ENCODE measurements around the gene CYP4F3.

Gene CYP4F3

DNA sequence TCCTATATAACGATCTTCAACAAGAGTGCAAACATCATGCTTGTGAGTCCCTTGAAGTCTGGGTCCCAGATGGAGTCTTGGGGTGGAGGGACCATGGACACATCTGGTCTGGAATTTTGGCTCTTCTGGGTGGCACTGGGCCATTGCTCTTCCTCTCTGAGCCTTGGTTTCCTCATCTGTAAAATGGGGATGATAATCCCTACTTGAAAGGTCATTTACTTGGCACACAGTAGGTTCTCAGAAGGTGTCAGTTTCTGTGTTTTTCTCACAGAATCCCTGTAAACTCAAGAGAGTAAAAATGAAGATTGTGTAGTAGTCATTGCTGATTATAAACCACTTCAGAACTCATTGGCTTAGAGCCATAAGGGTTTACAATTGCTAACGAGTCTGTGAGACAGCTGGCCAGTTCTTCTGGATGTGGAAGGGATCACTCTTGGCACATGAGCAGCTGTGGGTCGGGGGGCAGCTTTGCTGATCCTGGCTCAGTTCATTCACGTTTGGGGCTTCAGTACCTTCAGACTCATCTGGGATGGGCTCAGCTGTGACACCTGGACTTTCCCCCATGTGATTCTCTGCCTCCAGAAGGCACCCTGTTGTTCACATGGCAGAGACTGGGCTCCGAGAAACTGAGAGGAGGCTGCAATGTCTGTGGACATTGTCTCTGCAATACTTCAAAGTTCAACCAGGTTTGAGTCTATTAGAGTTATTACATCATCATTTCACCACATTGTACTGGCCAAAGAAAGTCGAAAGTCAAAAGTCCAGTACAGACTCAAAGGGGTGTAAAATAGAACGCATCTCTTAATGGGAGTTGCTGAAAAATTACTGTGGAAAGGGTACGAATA lies 40.0 kb downstream of the CYP4F3 start:
- Histone ChIP-seq H2AFZ (no peak overlapping the region), H3K27ac (no peak overlapping the region), H3K36me3 (ENCODE audit: control insufficient read depth, insufficient read depth, low read length) (no peaks in the 10 kb centered on the region), H3K9me3 (ENCODE audit: control insufficient read depth, low read length) (no peaks in the 10 kb centered on the region), H3K4me3 (ENCODE audit: low read depth, low read length) (no peak overlapping the region), H3K4me1 (no peaks in the 10 kb centered on the region), H3K79me2 (no peaks in the 10 kb centered on the region), H3K4me2 (ENCODE audit: low read length) (no peak overlapping the region), H3K9ac (no peak overlapping the region), H3K27me3 (ENCODE audit: control insufficient read depth, insufficient read depth, low read length) (no peaks in the 10 kb centered on the region)
- no peak for TF ChIP-seq CTCF (IDR thresholded peaks at IDR 0.05)

DNA sequence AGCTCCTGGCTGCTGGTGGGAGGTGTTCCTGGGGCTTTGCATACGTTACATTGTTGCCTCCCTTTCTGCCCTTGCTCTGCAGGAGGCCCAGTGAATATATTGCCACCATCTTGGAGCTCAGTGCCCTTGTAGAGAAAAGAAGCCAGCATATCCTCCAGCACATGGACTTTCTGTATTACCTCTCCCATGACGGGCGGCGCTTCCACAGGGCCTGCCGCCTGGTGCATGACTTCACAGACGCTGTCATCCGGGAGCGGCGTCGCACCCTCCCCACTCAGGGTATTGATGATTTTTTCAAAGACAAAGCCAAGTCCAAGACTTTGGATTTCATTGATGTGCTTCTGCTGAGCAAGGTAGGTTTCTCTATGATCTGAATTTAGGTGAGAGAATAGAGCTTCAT lies 42.7 kb downstream of the CYP4F3 start:
- peaks cover 2% of the 10 kb centered on the region for H3K36me3 ChIP-seq (ENCODE audit: control insufficient read depth, insufficient read depth, low read length)
- H3K4me1 ChIP-seq, result no peaks in the 10 kb centered on the region
- no peak overlapping the region for H3K9ac ChIP-seq
- no peaks in the 10 kb centered on the region for H3K27me3 ChIP-seq (ENCODE audit: control insufficient read depth, insufficient read depth, low read length)
- no peak for TF ChIP-seq CTCF (IDR thresholded peaks at IDR 0.05)
- H2AFZ ChIP-seq, result no peak overlapping the region
- no peak overlapping the region for H3K27ac ChIP-seq
- H3K4me2 ChIP-seq (ENCODE audit: low read length), result no peak overlapping the region
- no peak overlapping the region for H3K4me3 ChIP-seq (ENCODE audit: low read depth, low read length)
- no peaks in the 10 kb centered on the region for H3K79me2 ChIP-seq
- H3K9me3 ChIP-seq (ENCODE audit: control insufficient read depth, low read length), result no peaks in the 10 kb centered on the region

DNA sequence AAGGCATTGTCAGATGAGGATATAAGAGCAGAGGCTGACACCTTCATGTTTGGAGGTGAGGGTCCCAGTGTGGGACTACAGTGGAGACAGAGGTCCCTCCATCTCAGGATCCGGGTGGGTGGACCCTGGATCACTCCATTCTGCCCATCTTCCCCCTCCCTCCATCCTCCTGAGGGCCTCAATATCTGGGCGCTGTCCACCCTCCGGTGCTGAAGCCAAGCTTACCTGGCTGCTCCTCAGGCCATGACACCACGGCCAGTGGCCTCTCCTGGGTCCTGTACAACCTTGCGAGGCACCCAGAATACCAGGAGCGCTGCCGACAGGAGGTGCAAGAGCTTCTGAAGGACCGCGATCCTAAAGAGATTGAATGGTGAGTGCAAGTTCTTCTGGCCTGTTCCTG lies 44.1 kb downstream of the CYP4F3 start:
- Histone ChIP-seq H3K9ac (no peak overlapping the region), H3K4me1 (no peaks in the 10 kb centered on the region), H3K4me3 (ENCODE audit: low read depth, low read length) (no peak overlapping the region), H3K36me3 (ENCODE audit: control insufficient read depth, insufficient read depth, low read length) (peaks cover 3% of the 10 kb centered on the region), H3K4me2 (ENCODE audit: low read length) (no peak overlapping the region), H3K27me3 (ENCODE audit: control insufficient read depth, insufficient read depth, low read length) (no peaks in the 10 kb centered on the region), H3K79me2 (no peaks in the 10 kb centered on the region), H3K27ac (no peak overlapping the region), H2AFZ (no peak overlapping the region), H3K9me3 (ENCODE audit: control insufficient read depth, low read length) (no peaks in the 10 kb centered on the region)
- TF ChIP-seq CTCF (IDR thresholded peaks at IDR 0.05), result no peak

DNA sequence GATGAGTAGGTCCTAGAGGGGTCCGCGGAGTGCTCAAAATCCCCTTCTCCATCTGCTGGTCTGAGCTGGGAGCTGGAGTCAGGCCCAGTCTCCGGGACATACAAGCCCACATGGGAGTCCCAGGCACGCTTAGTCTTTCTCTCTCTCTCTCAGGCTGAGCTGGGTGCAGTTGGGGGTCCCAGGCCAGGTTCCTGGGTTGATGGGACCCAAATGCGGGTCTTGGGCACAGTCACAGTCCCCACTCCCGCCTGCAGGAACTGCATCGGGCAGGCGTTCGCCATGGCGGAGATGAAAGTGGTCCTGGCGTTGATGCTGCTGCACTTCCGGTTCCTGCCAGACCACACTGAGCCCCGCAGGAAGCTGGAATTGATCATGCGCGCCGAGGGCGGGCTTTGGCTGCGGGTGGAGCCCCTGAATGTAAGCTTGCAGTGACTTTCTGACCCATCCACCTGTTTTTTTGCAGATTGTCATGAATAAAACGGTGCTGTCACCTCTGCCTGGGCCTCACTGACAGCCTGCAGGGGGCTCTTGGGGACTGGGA lies 56.0 kb downstream of the CYP4F3 start:
- Histone ChIP-seq H3K4me2 (ENCODE audit: low read length) (no peak overlapping the region), H3K9me3 (ENCODE audit: control insufficient read depth, low read length) (no peaks in the 10 kb centered on the region), H3K9ac (no peak overlapping the region), H3K4me3 (ENCODE audit: low read depth, low read length) (no peak overlapping the region), H3K79me2 (no peaks in the 10 kb centered on the region), H3K27me3 (ENCODE audit: control insufficient read depth, insufficient read depth, low read length) (no peaks in the 10 kb centered on the region), H3K27ac (no peak overlapping the region), H3K36me3 (ENCODE audit: control insufficient read depth, insufficient read depth, low read length) (no peaks in the 10 kb centered on the region), H2AFZ (no peak overlapping the region), H3K4me1 (no peaks in the 10 kb centered on the region)
- no peak for TF ChIP-seq CTCF (IDR thresholded peaks at IDR 0.05)

Data from parathyroid adenoma (tissue), 2 donors.